HCT116 (cell line): Measurements from ENCODE around the gene TMEM132A.

Experiments used
- CTCF ChIP-seq, 3 experiments: fragments of 200-600 bp in 1 of 3; sonication (generic) in 1 of 3; IDR thresholded peaks in 2 of 3; conservative IDR thresholded peaks in 1 of 3; 2 replicates each; pipeline ENCODE4 v1.5.1; 2012 to 2017; ENCODE audit warnings: low read depth in 2 of 3, low read length in 2 of 3, antibody characterized with exemption in 1 of 3, borderline replicate concordance in 1 of 3, control low read depth in 1 of 3, mild to moderate bottlenecking in 1 of 3, mixed read lengths in 1 of 3, mixed run types in 1 of 3, moderate library complexity in 1 of 3; ENCODE audit not compliant: insufficient read depth in 1 of 3
- EGR1 ChIP-seq: IDR thresholded peaks from 2 replicates; pipeline ENCODE4 v1.6.1; 2012; ENCODE audit warnings: low read depth
- ELF1 ChIP-seq: IDR thresholded peaks from 2 replicates; pipeline ENCODE4 v1.6.1; 2012; ENCODE audit warnings: low read depth, borderline replicate concordance
- EZH2 ChIP-seq: fragments of 200-600 bp; sonication (generic); IDR thresholded peaks from 2 replicates; pipeline ENCODE4 v1.6.1; 2017; ENCODE audit warnings: antibody characterized with exemption, mixed run types
- EZH2phosphoT487 ChIP-seq: fragments of 200-600 bp; IDR thresholded peaks from 2 replicates; pipeline ENCODE4 v1.6.1; 2018; ENCODE audit warnings: antibody characterized with exemption, borderline replicate concordance
- MAX ChIP-seq: IDR thresholded peaks from 2 replicates; pipeline ENCODE4 v1.6.1; 2012
- POLR2A ChIP-seq: IDR thresholded peaks from 2 replicates; pipeline ENCODE4 v1.7.0; 2011; ENCODE audit warnings: borderline replicate concordance; ENCODE audit not compliant: insufficient read depth, insufficient read length; ENCODE audit errors: extremely low read depth
- SIN3A ChIP-seq: IDR thresholded peaks from 2 replicates; pipeline ENCODE4 v1.6.1; 2012; ENCODE audit warnings: low read depth
- SP1 ChIP-seq: IDR thresholded peaks from 2 replicates; pipeline ENCODE4 v1.6.1; 2012; ENCODE audit warnings: low read depth
- YY1 ChIP-seq: IDR thresholded peaks from 2 replicates; pipeline ENCODE4 v1.6.1; 2011; ENCODE audit warnings: low read length, low read depth, moderate library complexity, mild to moderate bottlenecking; ENCODE audit not compliant: insufficient replicate concordance; ENCODE audit errors: extremely low read depth
- ZFX ChIP-seq: fragments of 450-650 bp; IDR thresholded peaks from 2 replicates; pipeline ENCODE4 v1.6.1; 2017
- ZNF274 ChIP-seq: fragments of 200-500 bp; sonication (Bioruptor generic); IDR thresholded peaks from 2 replicates; pipeline ENCODE4 v1.6.1; 2014; ENCODE audit warnings: mild to moderate bottlenecking, low read depth, low read length, inconsistent platforms

GRCh38 chr11:60935676-60936442 lies 11.6 kb downstream of the TMEM132A start:
- TF ChIP-seq POLR2A (no peak), CTCF (IDR thresholded peaks at IDR 0.05 in 2 of 3, conservative IDR thresholded peaks at IDR 0.05 in 1 of 3; ENCODE audit: borderline replicate concordance in 1 of 3, insufficient read depth in 1 of 3, low read depth in 2 of 3, low read length in 2 of 3) (no peak), EZH2 (no peak), SP1 (no peak), ZFX (no peak), EZH2phosphoT487 (no peak), EGR1 (no peak), ELF1 (no peak), YY1 (no peak), ZNF274 (no peak), MAX (no peak), SIN3A (no peak)
